Lower leg skin (tissue), 3 donors: ENCODE measurements around the gene MOV10.

Source experiments
- CTCF ChIP-seq, 3 donors: fragments of 450-650 bp; IDR thresholded peaks; one replicate each; pipeline ENCODE4 v1.5.1; 2016; ENCODE audit warnings: antibody characterized with exemption in 3 of 3, mild to moderate bottlenecking in 3 of 3, moderate library complexity in 2 of 3
- POLR2A ChIP-seq, 2 donors: fragments of 450-650 bp; IDR thresholded peaks; one replicate each; pipeline ENCODE4 v1.6.1; 2016 to 2017; ENCODE audit warnings: antibody characterized with exemption in 2 of 2, mild to moderate bottlenecking in 1 of 2, moderate library complexity in 1 of 2

- TF ChIP-seq POLR2A (IDR thresholded peaks at IDR 0.05), result no peak
- TF ChIP-seq CTCF (IDR thresholded peaks at IDR 0.05), result no peak
These were observed 45.2 kb upstream of the MOV10 start for GRCh38 chr1:112629256-112629655.
